Stimulated activated naive CD4-positive, alpha-beta T cell (primary cell): ENCODE data around the gene ACCSL.

ENCODE experiments used
- DNase-seq, 6 experiments: peaks; one replicate each; lab custom pipeline; 2025; lab: John Stamatoyannopoulos, UW

Gene ACCSL

GRCh38 chr11:44065161-44065661 lies 17.4 kb downstream of the ACCSL start:
- DNase-seq, result no peak

GRCh38 chr11:44065841-44066731 lies 18.3 kb downstream of the ACCSL start, which contains the start of gene ACCS:
TSS of gene ACCS (plus strand) at chr11:44066270. CDS start at chr11:44067628, 1,358 bp downstream.
- peak; percentile 71 to 90 (median 88) for DNase-seq

GRCh38 chr11:44066732-44067141 lies 19.0 kb downstream of the ACCSL start:
- DNase-seq, result peak in 3 of 6 experiments; percentile 14 to 23 (median 19)

- peak in 1 of 6 experiments; percentile 19 for DNase-seq
Observed at GRCh38 chr11:44067266-44067665, 19.5 kb downstream of the ACCSL start.

GRCh38 chr11:44068180-44068579 lies 20.4 kb downstream of the ACCSL start:
- no peak for DNase-seq

- no peak for DNase-seq
Observed at GRCh38 chr11:44071157-44071556, 23.4 kb downstream of the ACCSL start.

GRCh38 chr11:44072757-44073658 lies 25.2 kb downstream of the ACCSL start:
- DNase-seq, result no peak

- no peak for DNase-seq
Observed at GRCh38 chr11:44078794-44079193, 31.0 kb downstream of the ACCSL start.

- DNase-seq, result no peak
Observed at GRCh38 chr11:44079376-44079775, 31.6 kb downstream of the ACCSL start.

GRCh38 chr11:44080951-44081350 lies 33.2 kb downstream of the ACCSL start:
- no peak for DNase-seq

GRCh38 chr11:44082645-44083044 lies 34.9 kb downstream of the ACCSL start:
- no peak for DNase-seq

- DNase-seq, result no peak
Observed at GRCh38 chr11:44083433-44083832, 35.7 kb downstream of the ACCSL start.

GRCh38 chr11:44083906-44084305 lies 36.1 kb downstream of the ACCSL start:
- no peak for DNase-seq

- DNase-seq, result no peak
Observed at GRCh38 chr11:44085330-44085729, 37.5 kb downstream of the ACCSL start.

GRCh38 chr11:44088377-44088776 lies 40.6 kb downstream of the ACCSL start:
- no peak for DNase-seq

- no peak for DNase-seq
Observed at GRCh38 chr11:44088871-44089270, 41.1 kb downstream of the ACCSL start.

GRCh38 chr11:44090539-44090938 lies 42.8 kb downstream of the ACCSL start:
- DNase-seq, result no peak

GRCh38 chr11:44094260-44094868 lies 46.6 kb downstream of the ACCSL start:
- DNase-seq, result peak; percentile 23 to 72 (median 66)

GRCh38 chr11:44095506-44096359 lies 48.0 kb downstream of the ACCSL start, which contains the start of gene EXT2:
TSS of gene EXT2 (plus strand) at chr11:44095678. CDS start at chr11:44107713, 12,035 bp downstream.
- DNase-seq, result peak; percentile 63 to 83 (median 80)

- DNase-seq, result peak in 1 of 6 experiments; percentile 23
Observed at GRCh38 chr11:44096360-44097185, 48.8 kb downstream of the ACCSL start.
